ENCODE results near the gene ADAMTS12. TPM values are rescaled to one million over a fixed set of nuclear protein-coding genes. Genes with fewer than 3 reads are reported as not detected.

Gene ADAMTS12
- total RNA-seq, 1 donor from 2014 or later: 32.1 TPM

DNA sequence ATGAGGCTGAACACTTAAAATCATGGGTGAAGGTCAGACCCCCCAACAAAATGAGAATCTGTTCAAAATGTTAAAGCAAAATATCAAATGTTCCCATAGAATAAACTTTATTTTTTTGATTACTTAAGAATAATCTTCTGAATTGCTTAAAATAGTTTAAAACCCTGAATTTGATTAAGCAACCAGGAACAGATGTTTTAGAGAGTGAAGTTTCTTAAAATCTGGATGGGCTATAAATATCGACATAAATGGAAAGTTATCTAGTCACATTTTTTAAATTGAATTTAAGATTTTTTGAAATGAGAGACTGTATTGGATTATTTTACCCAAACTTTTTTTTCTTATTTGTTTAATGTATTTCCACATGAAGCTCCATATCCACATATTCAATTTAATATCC, 98.5 kb downstream of the ADAMTS12 start:
- no peak overlapping the region for H3K27ac Mint-ChIP-seq
- H3K9me3 Mint-ChIP-seq: no peaks in the 10 kb centered on the region
- no peaks in the 10 kb centered on the region for H3K36me3 Mint-ChIP-seq
- no peak overlapping the region for H3K4me3 Mint-ChIP-seq
- TF ChIP-seq, protein P1, sequence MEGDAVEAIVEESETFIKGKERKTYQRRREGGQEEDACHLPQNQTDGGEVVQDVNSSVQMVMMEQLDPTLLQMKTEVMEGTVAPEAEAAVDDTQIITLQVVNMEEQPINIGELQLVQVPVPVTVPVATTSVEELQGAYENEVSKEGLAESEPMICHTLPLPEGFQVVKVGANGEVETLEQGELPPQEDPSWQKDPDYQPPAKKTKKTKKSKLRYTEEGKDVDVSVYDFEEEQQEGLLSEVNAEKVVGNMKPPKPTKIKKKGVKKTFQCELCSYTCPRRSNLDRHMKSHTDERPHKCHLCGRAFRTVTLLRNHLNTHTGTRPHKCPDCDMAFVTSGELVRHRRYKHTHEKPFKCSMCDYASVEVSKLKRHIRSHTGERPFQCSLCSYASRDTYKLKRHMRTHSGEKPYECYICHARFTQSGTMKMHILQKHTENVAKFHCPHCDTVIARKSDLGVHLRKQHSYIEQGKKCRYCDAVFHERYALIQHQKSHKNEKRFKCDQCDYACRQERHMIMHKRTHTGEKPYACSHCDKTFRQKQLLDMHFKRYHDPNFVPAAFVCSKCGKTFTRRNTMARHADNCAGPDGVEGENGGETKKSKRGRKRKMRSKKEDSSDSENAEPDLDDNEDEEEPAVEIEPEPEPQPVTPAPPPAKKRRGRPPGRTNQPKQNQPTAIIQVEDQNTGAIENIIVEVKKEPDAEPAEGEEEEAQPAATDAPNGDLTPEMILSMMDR (conservative IDR thresholded peaks at IDR 0.05): no peak
- no peaks in the 10 kb centered on the region for H3K27me3 Mint-ChIP-seq
- peaks cover 6% of the 10 kb centered on the region for H3K4me1 Mint-ChIP-seq (ENCODE audit: unreplicated experiment)
- no peak for DNase-seq (ENCODE audit: extremely low spot score, unreplicated experiment)

DNA sequence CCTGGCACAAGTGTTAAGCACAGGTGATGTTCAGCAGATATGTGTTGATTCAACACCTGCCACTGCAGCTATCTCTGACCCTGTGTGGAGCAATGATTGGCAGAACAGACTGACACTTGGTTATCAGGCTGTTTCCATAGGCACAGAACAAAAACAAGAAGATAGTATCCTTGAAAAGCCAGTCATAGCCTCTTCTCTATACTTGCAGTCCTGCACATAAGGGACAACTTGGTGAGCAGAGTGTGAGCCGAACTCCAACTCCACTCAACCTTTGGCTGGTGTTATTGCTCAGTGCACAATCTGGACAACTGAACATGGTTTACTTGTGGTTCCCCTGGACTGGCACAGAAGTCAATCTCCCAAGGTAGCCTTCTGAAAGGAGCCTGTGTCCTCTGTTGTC, 99.2 kb downstream of the ADAMTS12 start:
- no peak for DNase-seq (ENCODE audit: extremely low spot score, unreplicated experiment)
- H3K27ac Mint-ChIP-seq: no peak overlapping the region
- TF ChIP-seq, protein P1 (conservative IDR thresholded peaks at IDR 0.05): no peak
- no peak overlapping the region for H3K4me3 Mint-ChIP-seq
- H3K4me1 Mint-ChIP-seq (ENCODE audit: unreplicated experiment): peaks cover 6% of the 10 kb centered on the region
- no peaks in the 10 kb centered on the region for H3K27me3 Mint-ChIP-seq
- no peaks in the 10 kb centered on the region for H3K36me3 Mint-ChIP-seq
- no peaks in the 10 kb centered on the region for H3K9me3 Mint-ChIP-seq

DNA sequence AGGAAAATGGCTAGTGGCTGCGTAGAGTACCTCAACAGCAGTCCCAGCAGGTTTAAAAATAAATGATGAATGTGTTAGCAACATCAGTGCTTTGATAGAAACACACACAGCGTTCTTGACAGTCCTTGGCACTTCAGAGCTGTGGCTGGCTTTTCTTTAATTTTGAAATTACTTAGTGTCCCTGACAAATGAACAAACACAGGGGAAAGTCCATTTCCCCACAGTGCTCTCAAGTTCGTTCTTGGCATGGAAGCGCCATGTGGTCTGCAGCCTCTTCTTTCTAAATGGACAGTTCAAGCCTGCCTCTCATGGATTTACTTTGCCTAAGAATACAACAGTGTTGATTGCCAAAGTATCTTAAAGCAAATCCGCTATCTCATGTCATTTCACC, 102.2 kb downstream of the ADAMTS12 start:
- peaks cover 6% of the 10 kb centered on the region for H3K4me1 Mint-ChIP-seq (ENCODE audit: unreplicated experiment)
- no peak overlapping the region for H3K4me3 Mint-ChIP-seq
- H3K36me3 Mint-ChIP-seq: no peaks in the 10 kb centered on the region
- H3K9me3 Mint-ChIP-seq: peaks cover 5% of the 10 kb centered on the region
- DNase-seq (ENCODE audit: extremely low spot score, unreplicated experiment): no peak
- H3K27me3 Mint-ChIP-seq: no peaks in the 10 kb centered on the region
- TF ChIP-seq, protein P1 (conservative IDR thresholded peaks at IDR 0.05): no peak
- H3K27ac Mint-ChIP-seq: no peak overlapping the region

DNA sequence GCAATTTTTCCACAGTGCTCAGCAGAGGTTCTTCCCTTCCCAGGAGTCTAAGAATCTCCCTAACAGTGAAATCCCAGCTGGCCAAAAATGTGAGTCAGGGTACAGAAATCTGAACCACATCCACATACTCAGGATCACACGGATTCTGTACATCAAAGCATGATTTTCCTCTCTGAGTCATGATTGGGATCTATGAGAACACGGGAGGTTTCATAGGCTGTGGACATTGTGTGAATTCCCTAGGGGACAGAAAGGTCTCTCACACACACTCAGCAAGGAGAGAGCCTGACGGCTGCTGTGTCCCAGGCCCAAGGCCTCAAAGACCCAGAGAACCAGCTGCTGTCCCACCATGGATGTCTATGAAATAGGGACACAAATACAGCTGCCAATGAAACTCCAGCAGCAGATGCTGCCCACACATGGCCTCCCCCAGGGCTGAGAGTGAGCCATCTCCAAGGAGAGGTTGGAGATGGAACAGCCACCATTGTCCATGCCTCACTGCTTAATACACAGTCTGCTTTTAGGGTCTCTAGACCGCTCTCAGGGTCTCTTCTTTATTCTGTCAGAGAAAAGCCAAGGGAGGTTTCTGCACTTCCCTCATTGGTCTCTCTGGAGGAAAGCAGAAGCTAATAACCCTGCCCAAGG, 102.7 kb downstream of the ADAMTS12 start:
- no peak overlapping the region for H3K27ac Mint-ChIP-seq
- TF ChIP-seq, protein P1 (conservative IDR thresholded peaks at IDR 0.05): no peak
- H3K4me3 Mint-ChIP-seq: no peak overlapping the region
- no peaks in the 10 kb centered on the region for H3K27me3 Mint-ChIP-seq
- H3K36me3 Mint-ChIP-seq: no peaks in the 10 kb centered on the region
- peaks cover under 1% of the 10 kb centered on the region for H3K4me1 Mint-ChIP-seq (ENCODE audit: unreplicated experiment)
- H3K9me3 Mint-ChIP-seq: peaks cover 5% of the 10 kb centered on the region
- no peak for DNase-seq (ENCODE audit: extremely low spot score, unreplicated experiment)

DNA sequence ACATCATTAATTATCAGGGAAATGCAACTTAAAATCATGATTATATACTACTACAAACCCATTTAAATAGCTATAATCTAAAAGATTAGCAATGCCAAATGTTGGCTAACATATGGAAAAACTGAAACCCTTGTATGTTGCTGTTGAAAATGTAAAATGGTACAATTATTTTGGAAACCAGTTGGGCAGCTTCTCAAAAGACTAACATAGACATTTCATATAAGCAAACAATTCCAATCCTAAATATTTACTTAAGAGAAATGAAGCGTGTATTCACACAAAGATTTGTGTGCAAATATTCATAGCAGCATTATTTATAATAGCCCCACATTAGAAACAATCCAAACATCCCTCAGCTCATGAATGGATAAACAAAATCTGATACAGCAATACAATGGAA, 106.2 kb downstream of the ADAMTS12 start:
- H3K27ac Mint-ChIP-seq: no peak overlapping the region
- H3K27me3 Mint-ChIP-seq: no peaks in the 10 kb centered on the region
- H3K4me1 Mint-ChIP-seq (ENCODE audit: unreplicated experiment): no peaks in the 10 kb centered on the region
- H3K36me3 Mint-ChIP-seq: no peaks in the 10 kb centered on the region
- no peak for DNase-seq (ENCODE audit: extremely low spot score, unreplicated experiment)
- H3K9me3 Mint-ChIP-seq: peaks cover 5% of the 10 kb centered on the region
- no peak overlapping the region for H3K4me3 Mint-ChIP-seq
- TF ChIP-seq, protein P1 (conservative IDR thresholded peaks at IDR 0.05): no peak

DNA sequence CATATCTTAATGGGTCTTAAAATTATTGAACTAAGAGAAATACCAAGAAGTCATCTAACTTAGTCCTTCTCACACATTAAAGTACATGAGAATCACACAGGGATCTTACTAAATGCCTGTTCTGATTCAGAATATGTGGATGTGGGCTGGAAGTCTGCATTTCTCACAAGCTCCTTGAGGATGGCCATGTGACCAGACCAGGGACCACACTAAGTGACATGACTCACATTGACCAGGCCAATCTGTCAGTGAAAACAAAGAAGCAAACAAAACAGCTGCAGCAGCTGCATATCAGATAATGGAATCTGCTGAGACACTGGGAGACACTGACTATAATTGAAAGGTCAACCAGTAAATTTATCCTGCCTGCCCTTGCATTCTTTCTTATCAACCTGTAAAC, 110.5 kb downstream of the ADAMTS12 start:
- Mint-ChIP-seq H3K9me3 (peaks cover 11% of the 10 kb centered on the region), H3K27ac (no peak overlapping the region), H3K4me3 (no peak overlapping the region), H3K27me3 (no peaks in the 10 kb centered on the region), H3K4me1 (ENCODE audit: unreplicated experiment) (no peaks in the 10 kb centered on the region), H3K36me3 (no peaks in the 10 kb centered on the region)
- DNase-seq (ENCODE audit: extremely low spot score, unreplicated experiment): no peak
- TF ChIP-seq, protein P1 (conservative IDR thresholded peaks at IDR 0.05): no peak

Measured in type B pancreatic cell (in vitro differentiated cells).